Lower lobe of right lung (tissue), 2 donors: Measurements from ENCODE around the gene OBSCN. TPM values are rescaled to one million over a fixed set of nuclear protein-coding genes. Genes with fewer than 3 reads are reported as not detected.

ENCODE experiments used
- ATAC-seq, 2 donors: fragments of 200-7000 bp; cut with Tn5 transposase; one replicate each; pipeline ENCODE4 v1.9.1; 2020 to 2022; ENCODE audit warnings: mild to moderate bottlenecking in 2 of 2, moderate library complexity in 2 of 2
- DNase-seq: peaks from one replicate; pipeline ENCODE4 v3.0.0-alpha.2; 2020
- H3K27ac ChIP-seq: fragments of 200-600 bp; one replicate; pipeline ENCODE4 v1.8.0; 2022
- H3K27me3 ChIP-seq: fragments of 200-600 bp; one replicate; pipeline ENCODE4 v1.8.0; 2022; ENCODE audit warnings: low read depth
- H3K36me3 ChIP-seq: fragments of 200-600 bp; one replicate; pipeline ENCODE4 v1.8.0; 2022; ENCODE audit warnings: mild to moderate bottlenecking
- H3K4me1 ChIP-seq: fragments of 200-600 bp; one replicate; pipeline ENCODE4 v1.8.0; 2022
- H3K4me3 ChIP-seq: fragments of 200-600 bp; one replicate; pipeline ENCODE4 v1.8.0; 2022; ENCODE audit warnings: mild to moderate bottlenecking
- H3K9me3 ChIP-seq: fragments of 200-600 bp; one replicate; pipeline ENCODE4 v1.8.0; 2022
- intact Hi-C: fragments of 100-400 bp; cut with DNase I; formaldehyde crosslinking; loops from one replicate; pipeline ENCODE4 v1.11.0; 2022
- total RNA-seq: library from RNA; stranded (reverse); fragmentation: NEBNext Ultra II Directional; extraction: Animal tissue kit (Norgen Biotek cat#: 25700); gene quantifications from one replicate; pipeline ENCODE4 v1.2.1, GENCODE V29; 2021
- TF ChIP-seq, protein P1 (sequence below): fragments of 200-600 bp; IDR thresholded peaks from one replicate; pipeline ENCODE4 v1.8.0; 2022; ENCODE audit warnings: antibody characterized with exemption, mild to moderate bottlenecking
- donor health status: DM: no; HTN: yes; CAD: no; lungs with severe emphysema.

OBSCN gene
- total RNA-seq, 1 donor from 2014 or later, result 35.6 TPM

DNA sequence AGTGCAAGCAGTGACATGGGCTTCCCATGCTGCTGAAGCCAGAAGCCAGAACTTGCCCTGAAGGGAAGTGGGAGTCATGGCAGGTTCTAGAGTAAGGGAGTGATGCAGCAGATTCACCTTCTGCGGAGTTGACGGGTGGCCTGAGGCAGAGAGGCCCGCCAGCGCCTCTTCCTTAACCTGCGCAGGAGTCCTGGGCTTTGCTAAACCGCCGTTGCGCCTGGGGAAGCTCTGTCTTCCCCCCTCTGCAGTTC is 67.3 kb downstream of the OBSCN start:
- Histone ChIP-seq H3K27me3 (no peaks in the 10 kb centered on the region), H3K9me3 (no peaks in the 10 kb centered on the region), H3K4me3 (peak overlapping the region; percentile 73), H3K4me1 (peaks cover 13% of the 10 kb centered on the region), H3K27ac (peak overlapping the region; percentile 60), H3K36me3 (peaks cover 8% of the 10 kb centered on the region)
- ATAC-seq (no peak), DNase-seq (no peak)
- TF ChIP-seq, protein P1, sequence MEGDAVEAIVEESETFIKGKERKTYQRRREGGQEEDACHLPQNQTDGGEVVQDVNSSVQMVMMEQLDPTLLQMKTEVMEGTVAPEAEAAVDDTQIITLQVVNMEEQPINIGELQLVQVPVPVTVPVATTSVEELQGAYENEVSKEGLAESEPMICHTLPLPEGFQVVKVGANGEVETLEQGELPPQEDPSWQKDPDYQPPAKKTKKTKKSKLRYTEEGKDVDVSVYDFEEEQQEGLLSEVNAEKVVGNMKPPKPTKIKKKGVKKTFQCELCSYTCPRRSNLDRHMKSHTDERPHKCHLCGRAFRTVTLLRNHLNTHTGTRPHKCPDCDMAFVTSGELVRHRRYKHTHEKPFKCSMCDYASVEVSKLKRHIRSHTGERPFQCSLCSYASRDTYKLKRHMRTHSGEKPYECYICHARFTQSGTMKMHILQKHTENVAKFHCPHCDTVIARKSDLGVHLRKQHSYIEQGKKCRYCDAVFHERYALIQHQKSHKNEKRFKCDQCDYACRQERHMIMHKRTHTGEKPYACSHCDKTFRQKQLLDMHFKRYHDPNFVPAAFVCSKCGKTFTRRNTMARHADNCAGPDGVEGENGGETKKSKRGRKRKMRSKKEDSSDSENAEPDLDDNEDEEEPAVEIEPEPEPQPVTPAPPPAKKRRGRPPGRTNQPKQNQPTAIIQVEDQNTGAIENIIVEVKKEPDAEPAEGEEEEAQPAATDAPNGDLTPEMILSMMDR, result no peak
- intact Hi-C loops, result no loop called here

DNA sequence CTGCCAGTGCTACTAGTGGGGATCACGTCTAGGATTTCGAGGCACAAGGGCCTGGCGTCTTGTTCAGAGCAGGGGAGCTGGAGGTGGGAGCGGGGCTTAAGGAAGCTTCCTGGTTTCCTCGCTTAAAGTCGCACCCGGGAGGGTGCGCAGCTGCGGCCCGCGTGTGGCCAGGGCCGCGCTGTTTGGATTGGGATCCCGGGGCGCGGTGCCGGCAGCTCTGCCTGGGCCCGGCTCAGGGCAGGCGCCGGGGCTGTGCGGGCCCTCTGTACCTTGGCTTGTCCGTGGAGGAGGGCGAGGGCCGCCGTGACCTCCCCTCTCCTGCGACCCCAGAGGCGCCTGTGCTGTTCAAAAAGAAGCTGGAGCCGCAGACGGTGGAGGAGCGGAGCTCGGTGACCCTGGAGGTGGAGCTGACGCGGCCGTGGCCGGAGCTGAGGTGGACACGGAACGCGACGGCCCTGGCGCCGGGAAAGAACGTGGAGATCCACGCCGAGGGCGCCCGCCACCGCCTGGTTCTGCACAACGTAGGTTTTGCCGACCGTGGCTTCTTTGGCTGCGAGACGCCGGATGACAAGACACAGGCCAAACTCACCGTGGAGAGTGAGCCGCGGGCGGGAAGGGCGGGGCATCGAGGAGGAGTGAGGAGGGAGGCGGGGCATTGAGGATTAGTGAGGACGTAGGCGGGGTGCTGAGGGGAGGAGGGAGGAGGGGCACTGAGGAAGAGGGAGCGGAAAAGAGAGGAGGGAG is 67.8 kb downstream of the OBSCN start:
- Histone ChIP-seq H3K4me1 (peaks cover 13% of the 10 kb centered on the region), H3K36me3 (peaks cover 13% of the 10 kb centered on the region), H3K9me3 (no peaks in the 10 kb centered on the region), H3K4me3 (peak overlapping the region; percentile 73), H3K27me3 (no peaks in the 10 kb centered on the region), H3K27ac (peak overlapping the region; percentile 60)
- intact Hi-C loops, result no loop called here
- DNase-seq, result peak; percentile 88
- peak; percentile 89 to 95 for ATAC-seq
- TF ChIP-seq, protein P1, result no peak

DNA sequence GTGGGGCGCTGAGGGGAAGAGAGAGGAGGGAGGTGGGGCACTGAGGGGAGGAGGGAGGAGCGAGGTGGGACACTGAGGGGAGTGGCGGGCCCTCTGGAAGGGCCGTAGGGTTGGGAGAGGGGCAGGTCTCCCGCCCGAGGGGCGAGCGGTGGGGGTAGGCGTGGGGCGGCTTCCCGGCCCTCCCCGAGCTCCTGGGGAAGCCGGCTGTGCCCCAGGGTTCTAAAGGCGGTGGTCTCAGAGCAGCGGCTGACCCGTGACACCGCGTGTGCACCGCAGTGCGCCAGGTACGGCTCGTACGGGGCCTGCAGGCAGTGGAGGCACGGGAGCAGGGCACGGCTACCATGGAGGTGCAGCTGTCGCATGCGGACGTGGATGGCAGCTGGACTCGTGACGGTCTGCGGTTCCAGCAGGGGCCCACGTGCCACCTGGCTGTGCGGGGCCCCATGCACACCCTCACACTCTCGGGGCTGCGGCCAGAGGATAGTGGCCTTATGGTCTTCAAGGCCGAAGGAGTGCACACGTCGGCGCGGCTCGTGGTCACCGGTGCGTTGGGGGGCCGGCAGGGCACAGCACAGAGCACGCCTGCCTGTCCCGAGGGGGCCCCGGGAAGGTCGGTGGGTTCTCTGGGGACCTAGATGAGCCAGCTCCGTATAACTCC is 68.5 kb downstream of the OBSCN start:
- intact Hi-C loops, result no loop called here
- Histone ChIP-seq H3K27me3 (no peaks in the 10 kb centered on the region), H3K9me3 (no peaks in the 10 kb centered on the region), H3K4me1 (peaks cover 13% of the 10 kb centered on the region), H3K27ac (peak overlapping the region; percentile 18), H3K4me3 (peak overlapping the region; percentile 73), H3K36me3 (peaks cover 14% of the 10 kb centered on the region)
- DNase-seq, result peak; percentile 48
- TF ChIP-seq, protein P1, result no peak
- peak; percentile 0 to 2 for ATAC-seq

DNA sequence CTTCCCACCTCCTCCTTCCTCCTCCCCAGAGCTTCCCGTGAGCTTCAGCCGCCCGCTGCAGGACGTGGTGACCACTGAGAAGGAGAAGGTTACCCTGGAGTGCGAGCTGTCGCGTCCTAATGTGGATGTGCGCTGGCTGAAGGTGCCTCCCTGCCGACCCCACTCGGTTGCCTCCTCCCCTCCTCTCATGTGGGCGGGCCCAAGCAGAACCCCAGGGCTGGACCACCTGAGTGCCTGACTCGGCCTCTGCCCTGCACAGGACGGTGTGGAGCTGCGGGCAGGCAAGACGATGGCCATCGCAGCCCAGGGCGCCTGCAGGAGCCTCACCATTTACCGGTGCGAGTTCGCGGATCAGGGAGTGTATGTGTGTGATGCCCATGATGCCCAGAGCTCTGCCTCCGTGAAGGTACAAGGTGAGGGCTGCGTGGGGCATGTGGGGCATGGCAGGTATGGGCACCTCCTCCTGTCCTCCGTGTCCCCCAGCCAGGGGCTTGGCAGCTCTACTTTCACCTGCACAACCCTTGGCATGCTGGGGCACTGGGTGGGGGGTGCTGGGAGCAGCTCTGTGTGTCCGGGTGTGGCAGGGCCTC is 69.2 kb downstream of the OBSCN start:
- DNase-seq (peak; percentile 45), ATAC-seq (no peak)
- Histone ChIP-seq H3K4me1 (peaks cover 13% of the 10 kb centered on the region), H3K27ac (no peak overlapping the region), H3K9me3 (no peaks in the 10 kb centered on the region), H3K27me3 (no peaks in the 10 kb centered on the region), H3K4me3 (no peak overlapping the region), H3K36me3 (peaks cover 14% of the 10 kb centered on the region)
- TF ChIP-seq, protein P1, result no peak
- intact Hi-C loops, result no loop called here

DNA sequence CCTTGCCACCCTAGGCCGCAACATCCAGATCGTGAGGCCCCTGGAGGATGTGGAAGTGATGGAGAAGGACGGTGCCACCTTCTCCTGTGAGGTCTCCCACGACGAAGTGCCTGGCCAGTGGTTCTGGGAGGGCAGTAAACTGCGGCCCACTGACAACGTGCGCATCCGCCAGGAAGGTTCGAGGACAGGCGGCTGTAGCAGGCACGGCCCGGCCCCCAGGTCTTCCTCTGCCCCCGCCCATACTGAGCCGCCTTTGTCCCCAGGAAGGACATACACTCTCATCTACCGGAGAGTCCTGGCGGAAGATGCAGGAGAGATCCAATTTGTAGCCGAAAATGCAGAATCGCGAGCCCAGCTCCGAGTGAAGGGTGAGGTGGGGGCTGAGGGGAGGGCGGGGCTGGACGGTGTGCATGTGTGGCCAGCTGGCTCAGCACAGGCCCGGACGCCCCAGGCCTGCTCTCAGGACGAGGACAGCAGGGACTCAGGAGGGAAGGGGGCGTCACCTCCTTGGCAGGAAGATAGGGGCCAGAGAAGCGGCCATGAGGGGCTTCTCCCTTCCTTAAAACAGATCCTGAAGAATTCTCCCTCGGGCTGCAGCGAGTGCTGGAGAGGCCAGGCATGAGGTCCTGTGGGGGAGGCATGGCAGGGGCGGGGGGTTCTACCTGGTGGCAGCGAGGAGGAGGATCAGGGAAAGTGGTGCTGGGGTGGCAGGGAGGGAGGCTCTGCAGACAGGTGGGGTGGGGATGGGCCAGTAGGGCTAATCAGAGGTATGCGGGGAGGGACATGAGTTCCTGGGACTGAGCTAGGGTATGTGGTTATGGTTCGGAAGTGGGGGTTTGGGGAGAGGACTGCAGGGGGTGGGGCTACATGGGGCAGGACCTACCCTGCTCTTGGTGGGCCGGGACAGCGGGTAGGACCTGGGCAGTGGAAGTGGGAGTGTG is 69.9 kb downstream of the OBSCN start:
- H3K27me3 ChIP-seq, result no peaks in the 10 kb centered on the region
- H3K4me3 ChIP-seq, result no peak overlapping the region
- H3K4me1 ChIP-seq, result peaks cover 13% of the 10 kb centered on the region
- DNase-seq (peak; percentile 45), ATAC-seq (no peak)
- H3K36me3 ChIP-seq, result peaks cover 19% of the 10 kb centered on the region
- no peak overlapping the region for H3K27ac ChIP-seq
- intact Hi-C loops, result no loop called here
- H3K9me3 ChIP-seq, result no peaks in the 10 kb centered on the region
- TF ChIP-seq, protein P1, result no peak
